Naive thymus-derived CD8-positive, alpha-beta T cell (primary cell): Measurements from ENCODE around the gene MTURN. TPM values are rescaled to one million over a fixed set of nuclear protein-coding genes. Genes with fewer than 3 reads are reported as not detected.

ENCODE experiments used
- ATAC-seq, 2 donors: fragments of 150-1000 bp; cut with Tn5 transposase in 1 of 2; sonication (Bioruptor Pico), chemical (Tn5 transposase) in 1 of 2; 1 replicate in 1 of 2; 2 replicates in 1 of 2; pipeline ENCODE4 v1.10.0; 2021; ENCODE audit warnings: mild to moderate bottlenecking in 2 of 2, moderate library complexity in 2 of 2
- POLR2A ChIA-PET: fragments of 350-600 bp; sonication (Branson Sonifier 250); formaldehyde crosslinking; loops from one replicate; lab custom pipeline; 2021; ENCODE audit warnings: antibody characterized with exemption; lab: Charles Lee
- DNase-seq, 10 donors: peaks; one replicate each; pipeline versions ENCODE4 v3.0.0 to v3.0.0-alpha.2; 2020 to 2022
- H3K27ac Mint-ChIP-seq, 10 donors: one replicate each; pipeline ENCODE4 v1.8.0; 2020 to 2022; ENCODE audit warnings: mild to moderate bottlenecking in 10 of 10, mixed read lengths in 10 of 10, moderate library complexity in 4 of 10, inconsistent platforms in 1 of 10
- H3K27me3 Mint-ChIP-seq, 5 donors: one replicate each; pipeline ENCODE4 v1.8.0; 2021 to 2022; ENCODE audit warnings: mixed read lengths in 5 of 5
- H3K36me3 Mint-ChIP-seq, 3 donors: one replicate each; pipeline ENCODE4 v1.8.0; 2020 to 2022; ENCODE audit warnings: mixed read lengths in 3 of 3, mild to moderate bottlenecking in 2 of 3, inconsistent platforms in 1 of 3
- H3K4me1 Mint-ChIP-seq, 4 donors: one replicate each; pipeline ENCODE4 v1.8.0; 2021 to 2022; ENCODE audit warnings: mixed read lengths in 4 of 4
- H3K4me3 Mint-ChIP-seq, 10 donors: one replicate each; pipeline ENCODE4 v1.8.0; 2020 to 2022; ENCODE audit warnings: mild to moderate bottlenecking in 10 of 10, mixed read lengths in 10 of 10, moderate library complexity in 6 of 10, inconsistent platforms in 1 of 10
- H3K9me3 Mint-ChIP-seq, 9 donors: one replicate each; pipeline ENCODE4 v1.8.0; 2020 to 2022; ENCODE audit warnings: mixed read lengths in 9 of 9, mild to moderate bottlenecking in 3 of 9, inconsistent platforms in 1 of 9, moderate library complexity in 1 of 9
- polyA plus RNA-seq, 3 donors: library from polyadenylated mRNA; unstranded; fragments of 300-500 nt; fragmentation: Illumina TruSeq; gene quantifications; one replicate each; pipeline ENCODE4 v1.2.3, GENCODE V29; 2021
- total RNA-seq, 8 experiments: library from RNA in 2 of 8; stranded (reverse) in 2 of 8; gene quantifications; one replicate each; pipeline ENCODE4 v1.2.3 and lab custom pipeline; 2021 to 2026

Gene MTURN
- total and polyA plus RNA-seq, 5 experiments from 2014 or later, result 1.4 to 18.0 (median 5.2) TPM

DNA sequence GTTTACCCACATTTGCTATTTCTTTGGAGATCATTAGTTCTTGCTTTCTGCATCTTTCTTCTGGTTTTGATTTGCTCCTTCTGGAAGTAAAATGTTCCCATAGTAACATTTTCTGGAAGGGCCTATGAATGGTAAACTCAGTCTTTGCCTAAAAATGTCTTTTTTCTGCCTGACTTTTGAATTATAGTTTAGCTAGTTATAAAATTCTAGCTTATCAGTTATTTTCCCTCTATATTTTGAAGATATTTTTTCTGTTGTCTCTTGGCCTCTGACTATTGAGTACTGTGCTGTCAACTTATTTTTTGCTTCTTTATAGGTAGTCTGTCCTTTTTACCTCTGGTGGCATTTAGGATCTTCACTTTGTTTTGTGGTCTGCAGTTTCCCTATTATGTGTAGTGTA is 21.6 kb upstream of the MTURN start:
- no peak overlapping the region for H3K4me3 Mint-ChIP-seq

DNA sequence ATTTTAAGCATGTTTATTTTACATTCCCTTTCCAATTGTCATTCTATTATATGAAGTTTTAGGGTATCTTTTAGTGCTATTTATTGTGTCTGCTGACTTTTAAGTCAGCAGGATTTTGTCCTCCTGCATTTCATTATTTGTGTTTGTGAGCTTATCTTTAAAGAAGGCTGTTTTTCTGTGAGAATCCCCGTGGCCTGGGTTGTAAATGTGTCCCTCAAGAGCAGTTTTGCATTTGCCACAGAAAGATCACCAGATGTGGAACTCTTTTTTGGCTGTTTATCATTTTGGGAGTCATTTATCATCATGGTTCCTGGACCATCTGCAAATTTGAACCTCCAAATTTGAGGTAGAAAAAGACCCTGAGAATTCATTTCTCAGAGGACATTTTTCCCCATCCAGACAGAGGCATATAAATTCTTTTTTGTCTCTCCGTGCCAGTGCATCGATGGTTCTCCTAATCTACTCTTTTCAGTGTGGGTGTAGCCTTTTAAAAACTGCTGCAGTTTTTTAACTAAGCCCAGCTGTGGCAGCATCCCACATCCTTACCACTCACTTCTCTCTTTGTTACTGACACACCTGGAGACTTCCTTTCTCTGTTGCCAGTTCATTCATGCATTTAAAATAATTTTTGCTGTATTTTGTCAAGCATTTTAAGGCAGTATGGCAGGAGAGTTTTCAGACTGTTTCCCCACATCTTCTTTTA is 20.1 kb upstream of the MTURN start:
- peaks cover 6 to 9% (median 7%) of the 10 kb centered on the region in 4 donors for H3K4me1 Mint-ChIP-seq
- POLR2A ChIA-PET, result no interaction called here
- H3K27me3 Mint-ChIP-seq, result no peaks in the 10 kb centered on the region
- peak overlapping the region in 6 of 10 donors; percentile 4 to 45 (median 20) for H3K27ac Mint-ChIP-seq
- peaks cover 0 to 22% (median 15%) of the 10 kb centered on the region in 3 donors for H3K36me3 Mint-ChIP-seq
- no peak for ATAC-seq
- H3K4me3 Mint-ChIP-seq, result no peak overlapping the region
- DNase-seq, result no peak
- peaks cover 3 to 25% (median 17%) of the 10 kb centered on the region in 9 donors for H3K9me3 Mint-ChIP-seq

More for the DNA sequence above, 21.6 kb upstream of the MTURN start:
- Mint-ChIP-seq H3K4me1 (peaks cover 6 to 9% (median 7%) of the 10 kb centered on the region in 4 donors), H3K36me3 (peaks cover 0 to 22% (median 21%) of the 10 kb centered on the region in 3 donors), H3K27ac (no peak overlapping the region), H3K9me3 (peaks cover 3 to 36% (median 18%) of the 10 kb centered on the region in 9 donors), H3K27me3 (no peaks in the 10 kb centered on the region)
- POLR2A ChIA-PET, result interaction anchor here (1.0 kb wide), 1 partner anchor 230 kb away, joined by 3 read pairs; no protein-coding TSS in a partner anchor
- DNase-seq, result no peak
- ATAC-seq, result no peak

DNA sequence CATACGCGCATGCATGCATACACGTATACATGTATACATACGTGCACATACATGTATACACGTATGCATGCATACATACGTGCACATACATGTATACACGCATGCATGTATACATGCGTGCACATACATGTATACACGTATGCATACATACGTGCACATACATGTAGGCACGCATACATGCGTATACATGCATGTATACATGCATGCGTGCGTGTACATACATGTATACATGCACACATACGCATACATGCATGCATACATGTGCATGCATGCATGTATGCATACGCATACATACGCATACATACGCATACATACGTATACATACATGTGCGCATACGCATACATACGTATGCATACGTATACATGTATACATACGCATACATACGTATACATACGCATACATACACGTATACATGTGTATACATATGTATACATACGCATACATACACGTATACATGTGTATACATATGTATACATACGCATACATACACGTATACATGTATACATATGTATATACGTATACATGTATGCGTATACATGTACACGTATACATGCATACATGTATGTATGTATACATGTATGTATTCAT is 19.0 kb upstream of the MTURN start:
- no peaks in the 10 kb centered on the region for H3K27me3 Mint-ChIP-seq
- peaks cover 3 to 25% (median 17%) of the 10 kb centered on the region in 9 donors for H3K9me3 Mint-ChIP-seq
- DNase-seq (no peak), ATAC-seq (no peak)
- H3K4me1 Mint-ChIP-seq, result peaks cover 6 to 9% (median 7%) of the 10 kb centered on the region in 4 donors
- peaks cover 0 to 17% (median 11%) of the 10 kb centered on the region in 3 donors for H3K36me3 Mint-ChIP-seq
- H3K4me3 Mint-ChIP-seq, result no peak overlapping the region
- H3K27ac Mint-ChIP-seq, result no peak overlapping the region
- POLR2A ChIA-PET, result no interaction called here

DNA sequence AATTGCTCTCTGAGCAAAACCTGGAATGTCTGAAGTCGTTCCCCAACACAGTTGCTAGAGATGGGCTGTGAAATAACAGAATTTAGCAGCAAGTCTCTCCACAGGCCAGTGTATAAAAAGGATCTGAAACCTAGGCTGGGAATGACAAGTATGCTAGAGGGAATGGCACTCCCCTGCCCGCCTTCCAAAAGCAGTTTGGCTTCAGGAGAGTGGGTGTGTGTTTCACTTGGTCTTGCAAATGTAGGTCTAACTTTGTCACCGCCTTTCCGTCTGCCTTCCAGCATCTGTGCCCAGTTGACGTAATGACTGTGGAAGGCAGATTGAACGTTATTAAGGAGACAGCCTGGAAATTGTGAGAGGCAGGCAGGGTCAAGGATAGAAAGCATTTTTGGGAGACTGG is 18.0 kb upstream of the MTURN start:
- POLR2A ChIA-PET, result no interaction called here
- Mint-ChIP-seq H3K36me3 (peaks cover 0 to 17% (median 12%) of the 10 kb centered on the region in 3 donors), H3K27ac (no peak overlapping the region), H3K4me1 (peaks cover 6 to 9% (median 7%) of the 10 kb centered on the region in 4 donors), H3K27me3 (no peaks in the 10 kb centered on the region), H3K9me3 (peaks cover 3 to 23% (median 16%) of the 10 kb centered on the region in 9 donors), H3K4me3 (no peak overlapping the region)
- no peak for ATAC-seq
- DNase-seq, result no peak

DNA sequence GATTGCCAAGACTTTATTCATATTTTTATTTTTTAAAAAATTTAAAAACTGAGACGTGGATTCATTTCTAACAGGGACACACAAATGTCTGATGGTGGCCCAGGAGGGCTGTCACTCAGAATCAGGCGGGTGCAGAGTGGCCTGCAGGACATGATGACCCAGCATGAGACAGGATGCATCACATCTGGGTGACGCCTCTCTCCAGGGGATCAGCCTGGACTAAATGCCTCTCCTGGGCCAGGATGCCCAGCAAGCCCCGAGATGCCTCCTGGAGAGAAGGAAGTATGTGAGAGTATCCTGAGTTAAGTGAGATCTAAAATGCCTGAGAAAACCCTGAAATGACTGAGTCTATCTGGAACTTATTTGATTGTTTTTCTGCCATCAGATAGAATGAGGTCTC is 16.9 kb upstream of the MTURN start:
- peaks cover 6 to 9% (median 7%) of the 10 kb centered on the region in 4 donors for H3K4me1 Mint-ChIP-seq
- POLR2A ChIA-PET, result no interaction called here
- peaks cover 0 to 9% (median 8%) of the 10 kb centered on the region in 3 donors for H3K36me3 Mint-ChIP-seq
- ATAC-seq (no peak), DNase-seq (no peak)
- H3K27me3 Mint-ChIP-seq, result no peaks in the 10 kb centered on the region
- no peak overlapping the region for H3K27ac Mint-ChIP-seq
- no peak overlapping the region for H3K4me3 Mint-ChIP-seq
- peaks cover 2 to 13% (median 8%) of the 10 kb centered on the region in 9 donors for H3K9me3 Mint-ChIP-seq

DNA sequence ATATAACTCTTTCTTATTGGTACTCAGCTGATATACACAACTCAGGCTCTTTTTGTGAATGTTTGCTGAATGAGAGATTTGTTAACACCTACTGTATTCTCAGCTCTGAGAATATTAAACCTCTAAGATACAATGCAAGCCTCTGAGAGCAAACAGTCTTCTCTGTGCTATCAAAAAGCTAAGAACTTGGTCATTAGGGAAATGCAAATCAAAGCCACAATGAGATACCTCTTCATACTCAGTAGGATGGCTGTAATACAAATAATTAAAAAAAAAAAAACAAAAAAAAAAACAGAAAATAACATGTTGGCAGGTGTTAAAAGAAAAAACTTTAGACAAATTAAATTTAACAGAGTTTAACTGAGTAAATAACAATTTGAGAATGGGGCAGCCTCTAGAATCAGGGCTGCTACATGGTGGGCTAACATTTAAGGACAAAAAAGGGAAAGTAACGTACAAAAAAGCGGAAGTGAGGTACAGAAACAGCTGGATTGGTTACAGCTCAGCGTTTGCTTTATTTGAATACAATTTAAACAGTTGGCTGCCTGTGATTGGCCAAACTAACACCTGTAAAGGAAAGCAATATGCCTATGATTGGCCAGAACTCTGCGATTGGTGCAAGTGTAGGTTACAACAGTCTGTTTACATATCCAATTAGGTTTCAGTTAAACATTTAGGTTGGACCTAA is 14.8 kb upstream of the MTURN start:
- H3K27me3 Mint-ChIP-seq, result no peaks in the 10 kb centered on the region
- no peak overlapping the region for H3K4me3 Mint-ChIP-seq
- H3K9me3 Mint-ChIP-seq, result no peaks in the 10 kb centered on the region
- peaks cover 0 to 2% (median 0%) of the 10 kb centered on the region in 3 donors for H3K36me3 Mint-ChIP-seq
- ATAC-seq (no peak), DNase-seq (no peak)
- H3K4me1 Mint-ChIP-seq, result peaks cover under 1 to 2% (median under 1%) of the 10 kb centered on the region in 4 donors
- POLR2A ChIA-PET, result interaction anchor here (0.9 kb wide), 1 partner anchor 21 kb away, joined by 4 read pairs; no protein-coding TSS in a partner anchor
- H3K27ac Mint-ChIP-seq, result no peak overlapping the region

DNA sequence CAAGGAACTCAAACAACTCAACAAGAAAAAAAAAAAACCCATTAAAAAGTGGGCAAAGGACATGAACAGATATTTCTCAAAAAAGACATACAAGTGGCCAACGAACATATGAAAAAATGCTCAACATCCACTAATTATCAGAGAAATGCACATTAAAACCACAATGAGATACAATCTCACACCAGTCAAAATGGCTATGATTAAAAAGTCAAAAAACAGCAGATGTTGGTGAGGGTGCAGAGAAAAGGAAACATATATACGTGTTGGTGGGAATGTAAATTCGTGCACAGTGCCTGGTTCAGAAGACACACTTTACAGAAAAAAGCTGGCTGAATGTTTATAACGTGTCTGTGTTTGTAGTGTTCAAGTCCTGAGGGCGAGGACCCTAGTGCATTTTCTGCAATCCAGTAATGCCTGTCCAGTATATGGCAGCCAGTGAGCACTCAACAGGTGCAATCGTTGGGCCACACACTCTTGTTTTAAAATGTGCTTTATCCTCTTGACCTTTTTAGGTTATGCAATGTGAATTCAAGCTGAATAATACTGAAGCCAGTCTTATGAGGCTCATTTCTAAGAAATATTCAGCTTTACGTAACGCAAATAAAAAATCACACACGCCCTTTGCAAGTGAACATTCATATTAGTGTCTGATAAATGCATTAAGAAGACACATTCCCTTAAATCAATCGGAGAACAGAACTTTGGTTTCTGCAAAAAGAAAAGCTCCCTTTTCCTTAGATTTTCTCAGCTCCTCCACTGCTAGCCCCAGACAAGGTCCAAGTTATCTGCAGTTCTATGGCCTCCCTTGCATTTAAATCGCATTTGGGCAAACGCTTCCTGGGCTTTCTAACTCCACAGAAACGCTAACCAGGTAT is 813 bp upstream of the MTURN start:
- H3K9me3 Mint-ChIP-seq, result no peaks in the 10 kb centered on the region
- H3K27ac Mint-ChIP-seq, result peak overlapping the region; percentile 44 to 93 (median 86)
- H3K4me1 Mint-ChIP-seq, result peaks cover 8 to 11% (median 9%) of the 10 kb centered on the region in 4 donors
- H3K36me3 Mint-ChIP-seq, result peaks cover 0 to 3% (median 2%) of the 10 kb centered on the region in 3 donors
- peaks cover 0 to 12% (median 4%) of the 10 kb centered on the region in 5 donors for H3K27me3 Mint-ChIP-seq
- DNase-seq (no peak), ATAC-seq (no peak)
- POLR2A ChIA-PET, result interaction anchor here (0.7 to 2.1 kb wide), 4 partner anchors 15 to 228 kb away, joined by 3 to 12 read pairs (median 4); no protein-coding TSS in a partner anchor
- peak overlapping the region; percentile 79 to 90 (median 84) for H3K4me3 Mint-ChIP-seq

DNA sequence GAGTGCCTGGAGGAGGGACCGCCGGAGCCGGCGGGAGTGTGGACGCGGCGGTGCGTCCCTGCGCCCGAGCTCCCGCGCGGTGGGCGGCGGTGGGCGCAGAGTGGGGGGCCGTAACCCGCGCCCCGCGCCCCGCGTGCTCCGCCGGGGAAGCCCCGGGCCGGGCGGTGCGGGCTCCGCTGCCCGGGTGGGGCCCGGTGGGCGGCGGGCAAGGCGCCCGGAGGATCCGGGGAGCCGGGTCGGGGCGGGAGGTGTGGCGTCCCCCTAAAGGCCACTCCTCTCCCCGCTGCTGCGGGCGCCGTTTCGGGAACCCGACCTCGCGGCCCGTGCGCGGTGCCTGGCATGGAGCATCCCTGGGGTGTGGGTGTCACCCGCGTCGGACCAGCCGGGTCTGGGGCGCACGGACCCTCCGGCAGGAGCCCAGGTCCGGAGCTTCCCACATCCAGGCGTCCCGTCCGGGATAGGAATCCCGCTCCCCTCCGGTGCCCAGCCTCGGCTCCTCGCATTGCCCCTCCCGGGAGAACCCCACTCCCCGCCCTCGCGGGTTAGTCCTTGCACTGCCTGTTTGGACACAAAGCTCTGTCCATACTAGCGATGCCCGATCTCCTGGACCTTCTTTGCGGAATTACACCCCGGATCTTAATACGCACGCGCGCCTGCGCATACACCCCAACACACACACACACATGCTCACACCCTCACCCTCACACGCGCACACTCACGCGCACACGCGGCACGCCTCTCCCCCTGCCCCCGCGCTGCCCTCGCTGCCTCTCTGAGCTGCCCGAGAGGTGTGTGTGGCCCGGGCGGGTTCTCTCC is 723 bp downstream of the MTURN start:
- POLR2A ChIA-PET, result interaction anchor here (0.7 to 2.1 kb wide), 6 partner anchors 12 to 150 kb away, joined by 3 to 12 read pairs (median 3); no protein-coding TSS in a partner anchor
- ATAC-seq, result peak; percentile 43

DNA sequence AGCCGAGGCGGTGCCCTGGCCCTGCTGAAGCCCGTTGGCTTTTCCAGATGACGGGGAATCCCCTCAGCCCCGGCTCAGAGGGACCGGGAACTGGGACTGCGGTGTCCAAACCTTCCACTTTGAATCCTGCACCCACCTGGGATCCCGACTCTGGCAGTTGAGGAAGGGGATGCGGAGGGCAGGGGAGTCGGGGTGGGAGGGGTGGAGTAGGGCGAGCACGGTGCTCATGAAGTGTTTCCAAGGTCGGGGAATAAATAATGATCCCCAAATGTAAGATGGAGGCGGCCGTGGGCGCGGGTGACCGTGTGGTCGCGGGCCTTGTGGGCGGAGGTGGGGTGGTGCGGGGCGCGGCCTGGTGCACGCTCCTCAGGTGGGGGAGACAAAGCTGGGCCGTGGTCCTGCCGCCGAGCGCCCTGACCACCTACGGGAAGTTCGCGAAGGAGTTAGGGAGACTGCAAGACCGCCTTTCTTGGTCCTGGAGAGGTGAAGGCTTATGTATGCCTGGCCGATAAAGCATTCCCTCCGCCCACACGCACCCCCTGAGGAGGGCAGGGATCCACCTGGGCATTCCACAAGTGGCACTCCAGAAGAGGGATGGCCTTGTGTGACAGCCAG is 1.4 kb downstream of the MTURN start:
- POLR2A ChIA-PET, result interaction anchor here (0.6 to 2.1 kb wide), 3 partner anchors 13 to 209 kb away, joined by 3 to 12 read pairs (median 6); no protein-coding TSS in a partner anchor
- Mint-ChIP-seq H3K4me1 (peaks cover 8 to 11% (median 9%) of the 10 kb centered on the region in 4 donors), H3K9me3 (no peaks in the 10 kb centered on the region), H3K27me3 (peaks cover 0 to 3% (median 0%) of the 10 kb centered on the region in 5 donors), H3K36me3 (no peaks in the 10 kb centered on the region), H3K27ac (peak overlapping the region; percentile 7 to 95 (median 91)), H3K4me3 (peak overlapping the region; percentile 84 to 95 (median 90))
- ATAC-seq, result no peak
- no peak for DNase-seq

More for the DNA sequence above, 723 bp downstream of the MTURN start:
- Mint-ChIP-seq H3K27me3 (peaks cover 0 to 5% (median 0%) of the 10 kb centered on the region in 5 donors), H3K4me1 (peaks cover 8 to 11% (median 9%) of the 10 kb centered on the region in 4 donors), H3K4me3 (peak overlapping the region; percentile 84 to 95 (median 90)), H3K27ac (peak overlapping the region in 9 of 10 donors; percentile 73 to 95 (median 93)), H3K9me3 (no peaks in the 10 kb centered on the region), H3K36me3 (no peaks in the 10 kb centered on the region)
- DNase-seq, result peak in 9 of 10 donors; percentile 34 to 81 (median 51)

DNA sequence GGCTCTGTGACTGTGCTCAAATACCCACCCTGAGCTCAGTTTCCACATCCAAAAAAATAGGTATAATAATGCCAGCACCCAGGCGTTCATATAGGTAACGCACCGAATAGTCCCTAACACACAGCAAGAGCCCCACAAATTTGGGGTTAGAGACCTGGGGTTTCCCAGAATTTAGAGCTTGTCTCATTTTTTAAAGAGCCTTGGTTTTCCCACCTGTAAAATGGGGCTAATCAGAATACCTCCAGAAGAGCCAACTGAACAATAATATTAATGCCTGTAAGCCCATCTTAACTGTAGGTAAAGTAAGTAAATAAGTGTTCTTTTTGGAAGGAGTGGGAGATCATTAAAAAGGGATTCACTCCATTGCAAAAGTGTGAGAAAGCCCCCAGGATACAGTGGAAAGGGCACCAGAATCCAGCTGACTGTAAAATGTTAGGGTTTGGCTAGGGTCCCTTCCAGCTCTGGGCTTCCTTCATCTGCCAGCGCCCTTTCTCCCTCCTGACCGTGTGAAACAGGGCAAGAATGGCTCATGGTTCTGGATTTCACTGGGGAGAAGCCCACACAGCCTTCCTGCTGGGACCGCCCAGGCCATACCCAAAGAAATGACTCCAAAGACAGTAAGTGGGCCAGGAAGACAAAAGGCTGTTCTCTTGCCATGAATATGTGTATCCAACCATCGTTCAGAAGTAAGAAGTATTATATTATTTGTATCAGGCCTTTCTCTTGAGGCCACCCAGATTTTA is 2.1 kb downstream of the MTURN start:
- Mint-ChIP-seq H3K27me3 (peaks cover 0 to 3% (median 0%) of the 10 kb centered on the region in 5 donors), H3K4me3 (peak overlapping the region; percentile 39 to 94 (median 82)), H3K27ac (peak overlapping the region in 6 of 10 donors; percentile 37 to 68 (median 58)), H3K9me3 (no peaks in the 10 kb centered on the region), H3K4me1 (peaks cover 8 to 11% (median 9%) of the 10 kb centered on the region in 4 donors), H3K36me3 (no peaks in the 10 kb centered on the region)
- no peak for ATAC-seq
- POLR2A ChIA-PET, result interaction anchor here (0.6 kb wide), 1 partner anchor 209 kb away, joined by 6 read pairs; no protein-coding TSS in a partner anchor
- no peak for DNase-seq
